NCI-H748 (cell line): ENCODE results near the gene NSD1.
"Not testable (repeated sequence)": the region's sequence is repeated elsewhere in the genome, so short reads cannot be mapped to it uniquely, and the experiment has no call there.

ENCODE experiments used
- DNase-seq: peaks from one replicate; lab custom pipeline; 2025; ENCODE audit not compliant: unreplicated experiment; lab: John Stamatoyannopoulos, UW

Gene NSD1

GRCh38 chr5:177171961-177172360 lies 38.4 kb downstream of the NSD1 start:
- DNase-seq: no peak

GRCh38 chr5:177175336-177175735 lies 41.8 kb downstream of the NSD1 start:
- DNase-seq: no peak

- DNase-seq: no peak
These were observed 42.7 kb downstream of the NSD1 start for GRCh38 chr5:177176175-177176711.

- not testable (repeated sequence) for DNase-seq
These were observed 44.4 kb downstream of the NSD1 start for GRCh38 chr5:177177847-177178437.

GRCh38 chr5:177178733-177179304 lies 45.2 kb downstream of the NSD1 start:
- no peak for DNase-seq

GRCh38 chr5:177179431-177179830 lies 45.9 kb downstream of the NSD1 start:
- no peak for DNase-seq

GRCh38 chr5:177183142-177183541 lies 49.6 kb downstream of the NSD1 start:
- DNase-seq: no peak

GRCh38 chr5:177183766-177184360 lies 50.3 kb downstream of the NSD1 start:
- no peak for DNase-seq

GRCh38 chr5:177185993-177186392 lies 52.4 kb downstream of the NSD1 start:
- no peak for DNase-seq

- no peak for DNase-seq
These were observed 53.1 kb downstream of the NSD1 start for GRCh38 chr5:177186645-177187044.

GRCh38 chr5:177188775-177189174 lies 55.2 kb downstream of the NSD1 start:
- no peak for DNase-seq

- DNase-seq: no peak
These were observed 55.8 kb downstream of the NSD1 start for GRCh38 chr5:177189416-177189815.

- no peak for DNase-seq
These were observed 56.4 kb downstream of the NSD1 start for GRCh38 chr5:177189965-177190364.

- DNase-seq: no peak
These were observed 60.7 kb downstream of the NSD1 start for GRCh38 chr5:177194268-177194667.

GRCh38 chr5:177195307-177195952 lies 61.9 kb downstream of the NSD1 start:
- DNase-seq: no peak

- no peak for DNase-seq
These were observed 65.2 kb downstream of the NSD1 start for GRCh38 chr5:177198738-177199137.

GRCh38 chr5:177204281-177204680 lies 70.7 kb downstream of the NSD1 start:
- DNase-seq: no peak

- DNase-seq: no peak
These were observed 76.0 kb downstream of the NSD1 start for GRCh38 chr5:177209610-177210009.

- DNase-seq: no peak
These were observed 78.7 kb downstream of the NSD1 start for GRCh38 chr5:177212242-177212641.

GRCh38 chr5:177220576-177220975 lies 87.0 kb downstream of the NSD1 start:
- no peak for DNase-seq

GRCh38 chr5:177222269-177222668 lies 88.7 kb downstream of the NSD1 start:
- no peak for DNase-seq

- DNase-seq: no peak
These were observed 92.2 kb downstream of the NSD1 start for GRCh38 chr5:177225798-177226197.
